Measurements from ENCODE around the gene MSL3B.

The MSL3B gene

GRCh38 chr2:233849607-233850271 is 18.4 kb downstream of the MSL3B start:
- TF ChIP-seq, protein P1, sequence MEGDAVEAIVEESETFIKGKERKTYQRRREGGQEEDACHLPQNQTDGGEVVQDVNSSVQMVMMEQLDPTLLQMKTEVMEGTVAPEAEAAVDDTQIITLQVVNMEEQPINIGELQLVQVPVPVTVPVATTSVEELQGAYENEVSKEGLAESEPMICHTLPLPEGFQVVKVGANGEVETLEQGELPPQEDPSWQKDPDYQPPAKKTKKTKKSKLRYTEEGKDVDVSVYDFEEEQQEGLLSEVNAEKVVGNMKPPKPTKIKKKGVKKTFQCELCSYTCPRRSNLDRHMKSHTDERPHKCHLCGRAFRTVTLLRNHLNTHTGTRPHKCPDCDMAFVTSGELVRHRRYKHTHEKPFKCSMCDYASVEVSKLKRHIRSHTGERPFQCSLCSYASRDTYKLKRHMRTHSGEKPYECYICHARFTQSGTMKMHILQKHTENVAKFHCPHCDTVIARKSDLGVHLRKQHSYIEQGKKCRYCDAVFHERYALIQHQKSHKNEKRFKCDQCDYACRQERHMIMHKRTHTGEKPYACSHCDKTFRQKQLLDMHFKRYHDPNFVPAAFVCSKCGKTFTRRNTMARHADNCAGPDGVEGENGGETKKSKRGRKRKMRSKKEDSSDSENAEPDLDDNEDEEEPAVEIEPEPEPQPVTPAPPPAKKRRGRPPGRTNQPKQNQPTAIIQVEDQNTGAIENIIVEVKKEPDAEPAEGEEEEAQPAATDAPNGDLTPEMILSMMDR (IDR thresholded peaks at IDR 0.05; ENCODE audit: control insufficient read depth, insufficient read depth, low read depth, low read length, missing control alignments): no peak
- no peak for DNase-seq (ENCODE audit: low read depth)
- H3K4me3 ChIP-seq (ENCODE audit: control insufficient read depth, low read depth, low read length): no peak overlapping the region

DNA sequence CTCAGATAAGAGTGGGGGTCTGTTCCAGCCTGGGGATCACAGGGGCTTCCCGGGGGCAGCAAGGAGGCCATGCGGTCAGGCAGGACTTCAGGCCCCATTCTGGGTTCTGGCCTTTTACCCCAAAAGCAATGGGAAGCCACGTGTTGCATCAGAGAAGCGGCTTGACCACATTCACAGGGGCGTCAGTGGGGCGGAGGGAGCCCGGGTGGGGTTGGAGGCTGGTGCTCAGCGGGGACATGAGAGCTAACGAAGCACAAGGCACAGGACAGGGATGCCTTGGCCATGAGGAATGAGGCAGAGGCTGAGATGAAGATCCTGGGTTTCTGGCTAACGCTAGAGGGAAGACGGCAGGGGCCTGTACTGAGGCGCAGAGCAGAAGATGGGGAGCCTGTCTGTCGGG is 19.9 kb downstream of the MSL3B start:
- DNase-seq (ENCODE audit: low read depth): no peak
- TF ChIP-seq, protein P1 (IDR thresholded peaks at IDR 0.05; ENCODE audit: control insufficient read depth, insufficient read depth, low read depth, low read length, missing control alignments): no peak
- no peak overlapping the region for H3K4me3 ChIP-seq (ENCODE audit: control insufficient read depth, low read depth, low read length)

DNA sequence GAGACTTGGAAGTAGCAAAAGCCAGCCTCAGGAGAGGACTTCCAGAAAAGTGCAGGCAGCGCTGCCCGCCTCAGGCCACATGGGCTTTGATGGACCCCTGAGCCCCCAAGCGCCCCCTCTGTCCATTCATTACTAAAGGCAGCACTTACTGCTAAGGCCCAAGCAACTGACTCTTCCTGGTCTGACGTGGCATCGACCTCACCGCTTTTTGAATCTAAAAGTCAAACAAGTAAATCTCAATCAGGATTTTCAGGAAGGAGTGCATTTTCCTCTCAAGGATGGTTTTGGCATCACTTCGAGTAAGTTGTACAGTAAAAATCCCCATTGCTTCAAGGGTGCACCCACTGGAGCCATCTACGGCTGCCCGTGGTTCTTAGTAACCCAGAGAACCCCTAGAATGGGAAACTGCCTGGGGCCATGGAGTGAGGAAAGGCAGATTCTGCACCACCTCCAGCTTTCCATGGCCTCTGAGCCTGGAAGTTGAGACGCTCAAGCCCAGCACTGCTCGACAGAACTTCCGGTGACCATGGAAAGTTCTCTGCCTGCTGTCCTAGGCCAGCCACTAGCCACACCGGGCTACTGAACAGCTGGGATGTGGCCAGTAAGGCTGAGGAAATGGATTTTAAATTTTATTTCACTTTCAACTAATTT is 20.8 kb downstream of the MSL3B start:
- H3K4me3 ChIP-seq (ENCODE audit: control insufficient read depth, low read depth, low read length): no peak overlapping the region
- TF ChIP-seq, protein P1 (IDR thresholded peaks at IDR 0.05; ENCODE audit: control insufficient read depth, insufficient read depth, low read depth, low read length, missing control alignments): no peak
- DNase-seq (ENCODE audit: low read depth): no peak

DNA sequence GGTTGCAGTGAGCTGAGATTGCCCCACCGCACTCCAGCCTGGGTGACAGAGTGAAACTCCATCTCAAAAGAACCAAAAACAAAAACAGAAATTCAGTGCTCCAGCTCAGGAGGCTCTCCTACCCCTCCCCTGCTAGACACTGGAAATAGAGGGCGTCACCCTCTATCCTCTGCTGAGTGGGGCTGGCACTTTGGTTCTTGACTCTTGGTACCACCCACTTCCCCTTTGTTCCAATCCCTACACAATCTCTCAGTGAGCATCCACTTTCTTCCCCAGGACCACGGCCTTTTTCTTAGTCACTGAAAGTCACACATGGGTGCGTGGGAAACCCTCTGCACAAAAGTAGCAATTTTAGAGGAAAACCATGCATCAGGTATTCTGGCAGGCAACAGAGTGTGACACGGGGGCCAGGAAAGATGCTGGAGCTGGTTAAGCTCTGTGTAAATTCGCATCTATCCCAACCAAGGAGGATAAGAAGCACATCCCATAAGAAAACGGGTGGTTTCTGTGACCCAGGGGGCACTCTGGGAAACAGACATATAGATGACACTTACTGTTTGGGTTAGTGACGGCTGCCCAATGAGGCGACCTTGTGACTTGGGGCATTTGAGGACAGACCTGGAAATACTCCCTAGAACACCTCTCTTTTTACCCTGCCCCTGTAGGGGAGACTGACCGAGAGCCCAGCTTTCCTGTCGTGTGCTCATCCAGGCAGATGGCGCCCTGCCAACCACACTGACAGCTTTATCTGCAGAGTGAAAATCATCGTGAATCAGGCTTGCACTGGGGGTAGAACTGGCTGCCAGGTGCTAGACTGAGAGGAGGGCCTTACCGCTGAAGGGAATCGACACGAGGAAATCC is 21.6 kb downstream of the MSL3B start:
- TF ChIP-seq, protein P1 (IDR thresholded peaks at IDR 0.05; ENCODE audit: control insufficient read depth, insufficient read depth, low read depth, low read length, missing control alignments): no peak
- no peak for DNase-seq (ENCODE audit: low read depth)
- no peak overlapping the region for H3K4me3 ChIP-seq (ENCODE audit: control insufficient read depth, low read depth, low read length)

GRCh38 chr2:233845301-233846060 is 22.7 kb downstream of the MSL3B start:
- no peak for DNase-seq (ENCODE audit: low read depth)
- TF ChIP-seq, protein P1 (IDR thresholded peaks at IDR 0.05; ENCODE audit: control insufficient read depth, insufficient read depth, low read depth, low read length, missing control alignments): no peak
- H3K4me3 ChIP-seq (ENCODE audit: control insufficient read depth, low read depth, low read length): no peak overlapping the region

GRCh38 chr2:233844836-233845235 is 23.4 kb downstream of the MSL3B start:
- DNase-seq (ENCODE audit: low read depth): no peak

More at GRCh38 chr2:233844836-233845235, 23.4 kb downstream of the MSL3B start:
- H3K4me3 ChIP-seq (ENCODE audit: control insufficient read depth, low read depth, low read length): no peak overlapping the region
- TF ChIP-seq, protein P1 (IDR thresholded peaks at IDR 0.05; ENCODE audit: control insufficient read depth, insufficient read depth, low read depth, low read length, missing control alignments): no peak

All from AG09309 (cell line).